ENCODE measurements around the gene HOXA7. TPM values are rescaled to one million over a fixed set of nuclear protein-coding genes. Genes with fewer than 3 reads are reported as not detected.
A peak's percentile ranks its signal among the peaks of the same experiment; 100 is the strongest.

Gene HOXA7
- total and polyA plus RNA-seq, 2 donors (not counting 3 experiments of a cell fraction or from before 2014, with no cell fraction given): 18.1 to 18.5 TPM

GRCh38 chr7:27172315-27172774 is 15.9 kb upstream of the HOXA7 start:
- POLR2A ChIA-PET: interaction anchor here (1.2 to 1.6 kb wide), 2 partner anchors 10 to 20 kb away, joined by 3 to 4 read pairs; partner anchors contain the start of gene HOXA3
- Histone ChIP-seq H3K27ac (ENCODE audit: insufficient read depth, low read depth, low read length) (peak overlapping the region; percentile 96), H3K4me1 (ENCODE audit: control insufficient read depth, extremely low read depth, insufficient read depth, low read length) (peaks cover 58% of the 10 kb centered on the region), H3K36me3 (ENCODE audit: control insufficient read depth in 2 of 2, extremely low read depth in 1 of 2, insufficient read depth in 2 of 2, low read length in 2 of 2) (no peaks in the 10 kb centered on the region), H3K4me2 (ENCODE audit: insufficient read depth, low read length) (peak overlapping the region; percentile 98), H3K9ac (replicated peaks; ENCODE audit: extremely low read depth, insufficient read depth, low read length) (peak overlapping the region; percentile 91), H2AFZ (ENCODE audit: low read depth, low read length) (no peak overlapping the region), H3K4me3 (replicated peaks in 1 of 3; ENCODE audit: insufficient read depth in 1 of 3, low read depth in 1 of 3, low read length in 3 of 3) (peak overlapping the region; percentile 35 to 88 (median 59)), H3K9me3 (replicated peaks; ENCODE audit: control insufficient read depth, insufficient read depth, low read length) (no peaks in the 10 kb centered on the region), H4K20me1 (replicated peaks; ENCODE audit: control insufficient read depth, extremely low read depth, insufficient read depth, low read length) (no peaks in the 10 kb centered on the region), H3K79me2 (ENCODE audit: control insufficient read depth, insufficient read depth, low read length) (peaks cover 100% of the 10 kb centered on the region), H3K9me1 (replicated peaks; ENCODE audit: control insufficient read depth, extremely low read depth, insufficient read depth, low read length) (no peaks in the 10 kb centered on the region), H3K27me3 (ENCODE audit: control insufficient read depth in 2 of 2, insufficient read depth in 2 of 2, low read length in 2 of 2) (no peaks in the 10 kb centered on the region)
- CTCF ChIA-PET: interaction anchor here (1.2 to 8.0 kb wide), 9 partner anchors 6 to 24 kb away, joined by 4 to 86 read pairs (median 8); partner anchors contain the start of genes HOXA11, HOXA3 and HOXA7
- dilution Hi-C loops (cut with MboI; ENCODE audit: extremely low pct_ligation_motif_present, low sequenced_read_pairs): loop anchor here (25.0 kb wide), 1 partner anchor 985 kb away; no protein-coding TSS in a partner anchor
- DNase-seq (ENCODE audit: low read depth, low spot score) (peak; percentile 69), FAIRE-seq (no peak)
- intact Hi-C loops (cut with micrococcal nuclease): no loop called here
- TF ChIP-seq POLR2AphosphoS5 (IDR thresholded peaks at IDR 0.05; ENCODE audit: insufficient read depth, low read depth, low read length): no peak
- TF ChIP-seq JUN (IDR thresholded peaks at IDR 0.05; ENCODE audit: borderline replicate concordance, insufficient read depth, insufficient read length, low read depth): no peak
- BruUV-seq (replicated peaks): no TSS peak

- H3K27me3 ChIP-seq (ENCODE audit: control insufficient read depth in 2 of 2, insufficient read depth in 2 of 2, low read length in 2 of 2): no peaks in the 10 kb centered on the region
- no peak for TF ChIP-seq EZH2 (IDR thresholded peaks at IDR 0.05; ENCODE audit: borderline replicate concordance, low read depth, low read length, severe bottlenecking)
- peak; percentile 47 for TF ChIP-seq POLR2AphosphoS5 (IDR thresholded peaks at IDR 0.05; ENCODE audit: insufficient read depth, low read depth, low read length)
- H2AFZ ChIP-seq (ENCODE audit: low read depth, low read length): no peak overlapping the region
- no peak for DNase-seq (ENCODE audit: low read depth, low spot score)
- H3K36me3 ChIP-seq (ENCODE audit: control insufficient read depth in 2 of 2, extremely low read depth in 1 of 2, insufficient read depth in 2 of 2, low read length in 2 of 2): no peaks in the 10 kb centered on the region
- POLR2A ChIA-PET: interaction anchor here (0.7 to 1.6 kb wide), 2 partner anchors 19 to 71 kb away, joined by 4 read pairs; partner anchors contain the start of gene HOXA3
- peak overlapping the region; percentile 44 to 88 (median 59) for H3K4me3 ChIP-seq (replicated peaks in 1 of 3; ENCODE audit: insufficient read depth in 1 of 3, low read depth in 1 of 3, low read length in 3 of 3)
- FAIRE-seq: peak; percentile 33
- H4K20me1 ChIP-seq (replicated peaks; ENCODE audit: control insufficient read depth, extremely low read depth, insufficient read depth, low read length): no peaks in the 10 kb centered on the region
- no TSS peak for BruUV-seq (replicated peaks)
- H3K79me2 ChIP-seq (ENCODE audit: control insufficient read depth, insufficient read depth, low read length): peaks cover 100% of the 10 kb centered on the region
- no peaks in the 10 kb centered on the region for H3K9me3 ChIP-seq (replicated peaks; ENCODE audit: control insufficient read depth, insufficient read depth, low read length)
- peaks cover 57% of the 10 kb centered on the region for H3K4me1 ChIP-seq (ENCODE audit: control insufficient read depth, extremely low read depth, insufficient read depth, low read length)
- H3K4me2 ChIP-seq (ENCODE audit: insufficient read depth, low read length): peak overlapping the region; percentile 98
- intact Hi-C loops (cut with micrococcal nuclease): loop anchor here (1.0 kb wide), 2 partner anchors 8 to 13 kb away; no protein-coding TSS in a partner anchor
- CTCF ChIA-PET: interaction anchor here (0.7 to 7.4 kb wide), 7 partner anchors 7 to 51 kb away, joined by 3 to 86 read pairs (median 14); partner anchors contain the start of genes HOXA11 and HOXA3
- H3K9me1 ChIP-seq (replicated peaks; ENCODE audit: control insufficient read depth, extremely low read depth, insufficient read depth, low read length): no peaks in the 10 kb centered on the region
- dilution Hi-C loops (cut with MboI; ENCODE audit: extremely low pct_ligation_motif_present, low sequenced_read_pairs): loop anchor here (25.0 kb wide), 1 partner anchor 984 kb away; no protein-coding TSS in a partner anchor
- peak overlapping the region; percentile 96 for H3K27ac ChIP-seq (ENCODE audit: insufficient read depth, low read depth, low read length)
- peak overlapping the region; percentile 91 for H3K9ac ChIP-seq (replicated peaks; ENCODE audit: extremely low read depth, insufficient read depth, low read length)
Observed at GRCh38 chr7:27171637-27172314, 15.3 kb upstream of the HOXA7 start.
